Measurements from ENCODE around the gene GRIN2C. TPM values are rescaled to one million over a fixed set of nuclear protein-coding genes. Genes with fewer than 3 reads are reported as not detected.

Gene GRIN2C
- total RNA-seq, 1 donor from 2014 or later, result 0.74 TPM

GRCh38 chr17:74878658-74879057 is 19.0 kb upstream of the GRIN2C start:
- H3K27me3 Mint-ChIP-seq (ENCODE audit: unreplicated experiment), result peaks cover 8% of the 10 kb centered on the region
- TF ChIP-seq CTCF (IDR thresholded peaks at IDR 0.05; ENCODE audit: unreplicated experiment), result no peak
- H3K4me3 Mint-ChIP-seq (ENCODE audit: unreplicated experiment), result no peak overlapping the region
- H3K36me3 Mint-ChIP-seq (ENCODE audit: low read depth, unreplicated experiment), result no peaks in the 10 kb centered on the region
- H3K9me3 Mint-ChIP-seq (ENCODE audit: unreplicated experiment), result no peaks in the 10 kb centered on the region
- no peak overlapping the region for H3K27ac Mint-ChIP-seq (ENCODE audit: unreplicated experiment)
- H3K4me1 Mint-ChIP-seq (ENCODE audit: unreplicated experiment), result peaks cover 3% of the 10 kb centered on the region
- DNase-seq (ENCODE audit: low spot score), result no peak

GRCh38 chr17:74877592-74878548 is 18.2 kb upstream of the GRIN2C start:
- no peak overlapping the region for H3K4me3 Mint-ChIP-seq (ENCODE audit: unreplicated experiment)

GRCh38 chr17:74875977-74876593 is 16.4 kb upstream of the GRIN2C start:
- DNase-seq (ENCODE audit: low spot score), result no peak
- H3K27ac Mint-ChIP-seq (ENCODE audit: unreplicated experiment), result no peak overlapping the region
- H3K36me3 Mint-ChIP-seq (ENCODE audit: low read depth, unreplicated experiment), result peaks cover 5% of the 10 kb centered on the region
- no peak for TF ChIP-seq CTCF (IDR thresholded peaks at IDR 0.05; ENCODE audit: unreplicated experiment)
- H3K27me3 Mint-ChIP-seq (ENCODE audit: unreplicated experiment), result peaks cover 20% of the 10 kb centered on the region
- H3K4me3 Mint-ChIP-seq (ENCODE audit: unreplicated experiment), result no peak overlapping the region
- peaks cover 18% of the 10 kb centered on the region for H3K4me1 Mint-ChIP-seq (ENCODE audit: unreplicated experiment)
- H3K9me3 Mint-ChIP-seq (ENCODE audit: unreplicated experiment), result no peaks in the 10 kb centered on the region

More at GRCh38 chr17:74877592-74878548, 18.2 kb upstream of the GRIN2C start:
- Mint-ChIP-seq H3K27ac (ENCODE audit: unreplicated experiment) (no peak overlapping the region), H3K9me3 (ENCODE audit: unreplicated experiment) (no peaks in the 10 kb centered on the region), H3K27me3 (ENCODE audit: unreplicated experiment) (peaks cover 12% of the 10 kb centered on the region), H3K4me1 (ENCODE audit: unreplicated experiment) (peaks cover 3% of the 10 kb centered on the region), H3K36me3 (ENCODE audit: low read depth, unreplicated experiment) (no peaks in the 10 kb centered on the region)
- TF ChIP-seq CTCF (IDR thresholded peaks at IDR 0.05; ENCODE audit: unreplicated experiment), result no peak
- DNase-seq (ENCODE audit: low spot score), result no peak

- no peaks in the 10 kb centered on the region for H3K9me3 Mint-ChIP-seq (ENCODE audit: unreplicated experiment)
- no peak overlapping the region for H3K4me3 Mint-ChIP-seq (ENCODE audit: unreplicated experiment)
- TF ChIP-seq CTCF (IDR thresholded peaks at IDR 0.05; ENCODE audit: unreplicated experiment), result no peak
- peak overlapping the region; percentile 28 for H3K27ac Mint-ChIP-seq (ENCODE audit: unreplicated experiment)
- H3K27me3 Mint-ChIP-seq (ENCODE audit: unreplicated experiment), result peaks cover 22% of the 10 kb centered on the region
- H3K4me1 Mint-ChIP-seq (ENCODE audit: unreplicated experiment), result peaks cover 23% of the 10 kb centered on the region
- H3K36me3 Mint-ChIP-seq (ENCODE audit: low read depth, unreplicated experiment), result peaks cover 5% of the 10 kb centered on the region
- no peak for DNase-seq (ENCODE audit: low spot score)
Observed at GRCh38 chr17:74875155-74875976, 15.7 kb upstream of the GRIN2C start.
